NOMO-1 treated with DMSO at 0.1 percent for 48 hours (cell line): ENCODE data around the gene JPH2.

Experiments used
- DNase-seq: peaks from one replicate; lab custom pipeline; 2025; ENCODE audit not compliant: unreplicated experiment; lab: John Stamatoyannopoulos, UW

The JPH2 gene

DNA sequence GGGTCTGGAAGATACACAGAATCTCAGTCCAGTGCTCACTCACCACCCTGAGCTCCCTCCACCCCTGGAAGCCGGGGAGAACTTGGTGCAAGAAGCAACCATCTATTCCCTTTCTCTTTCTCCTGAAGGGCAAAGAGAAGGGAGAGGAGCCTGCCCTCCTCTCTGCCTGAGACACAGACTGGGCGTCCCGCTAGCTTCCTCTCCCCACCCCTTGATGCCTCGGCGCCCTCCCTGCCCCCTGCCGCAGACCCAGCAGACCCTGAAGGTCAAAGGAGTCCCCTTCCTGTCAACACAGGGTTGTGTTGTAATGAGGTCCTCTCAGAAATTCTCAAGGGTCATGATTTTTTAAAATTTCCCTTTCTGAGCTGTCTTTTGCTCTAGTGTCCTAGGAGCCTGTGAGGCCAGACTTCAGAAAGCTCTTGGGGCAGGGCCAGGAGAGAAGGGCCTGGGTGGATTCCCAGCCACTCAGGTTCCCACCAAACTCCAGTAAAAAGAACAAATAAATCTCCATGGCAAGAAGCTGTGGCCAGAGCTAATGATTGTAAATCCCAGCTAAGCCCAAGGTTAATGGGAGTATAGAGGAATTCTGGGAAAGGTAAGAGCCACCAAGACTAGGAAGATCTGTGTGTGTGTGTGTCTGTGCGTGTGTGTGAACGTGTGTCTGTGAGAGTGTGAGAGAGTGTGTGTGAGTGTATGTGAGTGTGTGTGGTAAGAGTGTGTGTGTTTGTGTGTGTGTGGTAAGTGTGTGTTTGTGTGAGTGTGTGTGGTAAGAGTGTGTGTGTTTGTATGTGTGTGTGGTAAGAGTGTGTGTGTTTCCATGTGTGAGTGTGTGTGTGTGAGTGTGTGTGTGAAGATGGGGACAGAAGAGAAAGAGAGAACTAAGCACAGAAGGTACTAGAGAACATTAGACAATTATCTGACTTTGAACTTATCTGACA, 1.1 kb upstream of the JPH2 start:
- DNase-seq: no peak

DNA sequence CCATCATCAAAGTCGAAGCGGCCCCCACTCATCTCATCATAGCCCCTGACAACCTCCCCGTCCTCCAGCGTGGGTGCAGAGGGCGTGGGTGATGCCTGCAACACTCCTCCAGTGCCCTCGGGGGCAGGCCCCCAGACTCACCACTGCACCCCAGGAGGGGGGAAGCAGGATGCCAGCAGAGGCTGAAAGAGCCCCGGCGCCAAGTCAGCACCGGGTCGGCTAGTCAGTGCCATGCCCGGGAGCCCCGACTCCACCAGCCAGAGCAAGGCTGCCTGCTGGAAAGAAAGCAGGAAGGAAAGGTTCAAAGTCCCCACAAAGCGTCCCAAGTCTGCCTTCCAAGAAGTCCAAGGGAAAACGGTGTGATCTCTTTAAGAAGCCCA, 324 bp downstream of the JPH2 start:
- no peak for DNase-seq

DNA sequence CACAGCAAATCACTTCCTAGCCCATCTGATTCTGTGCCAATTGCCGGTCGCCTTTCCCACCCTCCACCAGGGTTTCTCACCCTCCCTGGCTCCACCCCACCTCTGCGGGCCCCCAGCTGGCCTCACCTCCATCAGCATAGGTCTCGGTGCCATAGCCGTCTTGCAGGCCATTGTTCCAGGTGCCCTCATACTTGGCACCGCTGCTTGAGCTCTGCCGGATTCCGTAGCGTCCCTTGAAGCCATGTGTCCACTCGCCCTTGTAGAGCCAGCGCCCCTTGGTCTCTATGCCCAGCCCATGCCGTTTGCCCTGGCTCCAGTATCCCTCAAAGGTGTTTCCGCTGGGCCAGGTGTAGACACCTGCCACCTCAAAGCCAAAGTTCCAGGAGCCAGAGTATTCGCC, 787 bp downstream of the JPH2 start:
- no peak for DNase-seq

DNA sequence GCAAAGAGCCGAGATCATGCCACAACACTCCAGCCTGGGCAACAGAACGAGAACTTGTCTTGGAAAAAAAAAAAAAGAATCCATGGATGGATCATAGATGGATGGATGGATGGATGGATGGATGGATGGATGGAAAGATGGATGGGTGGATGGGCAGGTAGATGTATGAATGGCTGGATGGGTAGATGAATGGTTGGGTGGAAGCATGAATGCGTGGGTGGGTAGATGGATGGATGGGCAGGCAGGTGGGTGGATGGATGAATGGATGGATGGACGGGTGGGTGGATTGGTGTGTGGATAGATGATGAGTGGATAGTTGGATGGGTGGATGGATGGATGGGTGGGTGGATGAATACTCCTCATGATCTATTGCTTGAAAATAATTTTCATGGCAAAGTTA, 1.4 kb downstream of the JPH2 start:
- no peak for DNase-seq

DNA sequence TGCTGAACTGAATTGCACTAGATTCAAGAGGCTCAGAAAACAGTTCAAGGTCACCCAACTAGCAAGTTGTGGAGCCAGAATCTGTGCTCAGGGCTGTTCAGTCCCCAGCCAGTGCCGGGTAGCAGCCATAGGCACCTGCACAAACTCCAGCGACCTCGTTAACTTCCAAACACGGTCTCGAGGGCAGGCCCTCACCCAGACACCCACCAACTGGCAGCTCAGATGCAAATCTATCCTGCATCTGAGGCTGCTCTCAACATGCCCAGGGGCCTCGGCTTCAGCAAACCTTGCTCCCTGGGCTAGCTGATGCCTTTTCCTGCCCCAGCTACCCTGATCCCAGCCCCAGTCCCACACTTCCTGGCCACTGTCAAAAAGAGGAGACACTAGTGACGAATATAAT, 3.7 kb downstream of the JPH2 start:
- DNase-seq: no peak

DNA sequence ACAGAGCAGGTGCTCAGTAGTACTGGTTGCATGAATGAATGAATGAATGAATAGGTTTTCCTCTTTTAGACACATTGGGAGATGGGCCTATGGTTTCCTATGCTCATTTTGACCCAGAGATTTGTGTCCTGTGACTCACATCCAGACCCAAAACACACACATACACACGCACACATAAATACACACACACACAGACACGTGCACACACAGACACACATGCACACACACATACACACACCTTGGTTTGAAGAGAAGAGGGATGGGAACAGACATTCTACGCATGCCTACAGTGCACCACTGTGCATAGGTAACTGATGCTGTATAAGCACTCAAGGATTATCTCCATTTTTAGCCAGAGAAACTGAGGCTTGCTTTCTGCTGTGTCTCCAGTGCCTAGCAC, 4.1 kb downstream of the JPH2 start:
- no peak for DNase-seq

DNA sequence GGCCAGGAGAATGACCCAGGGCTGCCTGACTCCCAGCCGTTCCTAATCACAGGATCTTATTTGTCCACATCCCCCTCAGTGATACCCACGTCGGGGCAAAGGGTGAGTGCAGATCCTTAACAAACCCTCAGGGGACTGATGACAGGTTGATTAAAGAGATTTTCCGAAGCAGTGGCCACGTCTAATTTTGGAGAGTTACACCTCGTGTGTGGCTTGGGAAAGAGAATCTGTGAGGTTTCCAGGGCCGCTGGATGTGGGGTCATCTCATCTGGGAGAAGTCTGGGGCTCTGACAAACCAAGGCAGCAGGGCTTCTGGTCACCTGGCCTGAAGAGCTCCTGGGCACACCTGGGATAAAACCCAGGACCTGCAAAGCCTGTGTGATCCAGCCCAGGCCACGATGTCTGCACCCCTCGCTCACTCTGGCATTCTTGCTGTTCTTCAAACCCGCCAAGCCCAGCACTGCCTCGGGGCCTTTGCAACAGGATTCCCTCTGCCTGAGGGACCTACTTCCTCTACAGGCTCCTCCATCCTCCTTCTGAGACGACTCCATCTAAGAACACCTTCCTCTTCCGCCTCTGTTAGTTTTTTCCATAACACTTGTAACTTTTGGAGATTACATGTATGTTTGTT, 4.7 kb downstream of the JPH2 start:
- DNase-seq: no peak

DNA sequence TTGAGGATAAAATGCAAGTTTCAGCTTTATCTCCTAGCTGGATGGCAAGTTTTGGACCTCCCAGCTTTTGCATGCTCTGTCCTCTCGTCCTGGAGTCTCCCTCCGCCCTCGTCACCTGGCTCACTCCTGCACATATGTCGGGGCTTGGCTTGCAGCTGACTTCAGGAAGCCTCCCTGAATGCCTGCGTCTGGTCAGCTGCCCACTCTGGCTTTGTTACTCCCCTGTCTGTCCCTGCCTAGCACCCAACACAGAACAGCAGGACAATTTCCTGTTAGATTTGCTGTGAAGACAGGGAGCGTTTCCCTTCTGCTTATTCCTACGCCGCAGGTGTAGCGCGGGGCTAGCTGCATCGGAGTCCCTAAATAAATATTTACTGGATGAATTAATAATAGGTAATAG, 5.4 kb downstream of the JPH2 start:
- DNase-seq: no peak

DNA sequence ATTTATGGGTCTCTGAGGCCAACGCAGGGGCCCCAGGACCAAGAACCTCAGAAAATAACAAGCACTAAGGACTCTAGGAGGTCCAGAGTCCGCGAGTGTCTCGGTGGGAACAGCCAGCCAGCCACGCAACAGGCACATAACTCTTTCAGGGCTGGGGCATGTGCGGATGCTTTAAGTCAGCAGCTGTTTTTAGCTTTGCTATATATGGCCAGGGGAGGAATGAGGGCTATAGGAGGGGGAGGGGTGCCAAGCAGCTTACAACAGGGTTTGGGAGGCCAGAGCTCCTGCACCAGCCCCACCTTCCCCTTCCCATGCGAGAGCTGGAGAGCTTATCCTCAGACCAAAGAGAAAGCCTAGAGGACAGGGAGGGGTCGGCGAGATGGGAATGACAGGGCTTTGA, 6.2 kb downstream of the JPH2 start:
- DNase-seq: no peak

DNA sequence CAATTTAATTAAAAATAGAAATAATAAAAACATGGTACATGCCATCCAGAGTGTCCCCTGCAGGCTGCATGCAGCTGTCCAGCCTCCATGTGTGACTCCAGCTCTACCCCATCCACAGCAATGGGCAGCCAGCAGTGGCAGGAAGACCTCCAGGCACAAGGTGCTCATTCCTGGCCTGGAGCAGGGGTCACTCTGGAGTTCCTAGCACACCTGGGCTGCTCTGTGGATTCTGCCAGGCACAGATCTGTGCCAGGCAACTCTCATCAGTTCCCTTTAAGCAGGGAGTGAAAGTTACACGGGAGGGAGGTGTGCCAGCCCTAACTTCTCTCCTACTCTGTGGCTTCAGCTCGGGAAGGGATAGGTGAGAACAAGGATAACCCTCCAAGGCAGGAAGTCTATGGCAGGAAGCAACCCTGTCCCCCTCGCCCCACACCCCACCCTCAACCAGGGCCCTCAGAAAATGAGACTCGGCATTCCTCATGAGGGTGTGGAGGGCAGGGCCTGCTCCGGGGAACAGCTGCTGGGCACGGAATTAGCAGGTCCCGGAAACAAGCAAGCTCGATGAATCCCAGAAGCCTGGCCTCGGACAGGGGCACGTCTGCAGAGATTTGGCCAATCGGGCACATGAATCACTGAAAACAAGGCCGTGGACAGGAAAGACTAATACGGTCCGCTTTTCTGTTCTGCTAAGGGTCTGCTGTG, 10.0 kb downstream of the JPH2 start:
- DNase-seq: no peak

DNA sequence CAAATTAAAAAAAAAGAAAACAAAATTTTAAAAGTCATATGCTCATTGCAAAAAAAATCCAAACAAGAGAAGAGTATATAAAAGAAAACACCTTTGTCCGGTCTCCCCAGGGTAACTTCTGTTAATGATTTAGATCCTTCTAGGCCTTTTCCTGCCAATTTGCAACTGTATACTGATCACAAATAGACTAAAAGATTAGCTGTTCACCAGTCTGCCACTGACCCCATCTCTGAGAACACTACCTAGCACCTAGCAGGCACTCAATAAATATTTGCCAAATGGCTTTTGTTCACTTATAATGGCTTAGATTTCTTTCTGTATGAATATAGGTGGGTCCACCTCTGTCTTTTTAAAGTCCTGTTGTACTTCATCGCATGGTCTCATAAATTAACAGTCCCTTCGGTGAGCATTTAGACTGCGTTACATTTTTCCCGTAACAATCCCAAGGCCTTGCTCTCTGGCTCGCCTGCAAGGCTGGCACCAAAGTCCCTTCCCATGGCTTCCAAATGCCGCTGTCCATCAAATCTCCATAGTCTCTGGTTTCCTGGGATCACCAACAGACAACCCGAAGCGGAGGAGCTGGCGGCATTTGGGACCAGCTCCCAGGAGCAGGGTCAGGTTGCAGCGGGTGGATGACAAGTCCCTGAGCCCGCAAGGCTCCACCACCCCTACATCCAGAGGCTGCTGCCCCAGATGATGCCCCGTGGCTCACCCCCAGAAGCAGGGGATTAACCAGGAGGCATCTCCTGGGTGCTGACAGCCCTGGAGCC, 11.8 kb downstream of the JPH2 start:
- DNase-seq: no peak

DNA sequence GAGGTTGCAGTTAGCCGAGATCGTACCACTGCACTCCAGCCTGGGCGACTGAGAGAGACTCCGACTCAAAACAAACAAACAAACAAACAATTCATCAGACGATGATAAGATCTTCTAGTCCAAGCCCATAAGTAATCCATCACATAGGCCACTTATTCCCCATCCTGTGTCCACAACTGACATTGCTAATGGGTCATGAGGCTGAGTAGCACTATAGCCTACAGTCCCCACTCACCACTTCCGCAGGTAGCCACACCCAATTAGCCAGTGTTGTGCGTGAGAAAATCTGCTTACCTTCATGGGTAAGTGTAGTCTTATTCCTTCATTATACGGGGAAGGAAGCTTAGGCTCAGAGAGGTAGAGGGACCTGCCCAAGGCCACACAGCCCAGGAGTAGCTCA, 13.1 kb downstream of the JPH2 start:
- no peak for DNase-seq

DNA sequence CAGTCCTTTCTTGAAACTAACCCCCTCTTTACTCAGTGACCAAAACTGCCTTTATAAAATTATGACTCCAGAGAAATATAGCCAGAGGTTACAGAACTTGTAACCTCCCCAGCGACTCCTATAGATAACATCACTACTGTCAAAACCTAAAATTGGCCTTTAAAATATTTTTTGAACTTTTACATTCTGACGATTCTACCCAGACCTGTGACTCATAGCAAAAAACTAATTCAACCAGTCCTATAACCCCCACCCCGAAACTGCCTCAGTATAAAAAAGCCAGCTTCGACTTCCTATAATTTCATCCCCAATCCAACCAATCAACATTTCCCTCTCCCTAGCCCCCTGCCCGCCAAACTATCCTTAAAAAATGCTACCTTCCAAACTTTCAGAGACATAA, 13.9 kb downstream of the JPH2 start:
- DNase-seq: no peak

DNA sequence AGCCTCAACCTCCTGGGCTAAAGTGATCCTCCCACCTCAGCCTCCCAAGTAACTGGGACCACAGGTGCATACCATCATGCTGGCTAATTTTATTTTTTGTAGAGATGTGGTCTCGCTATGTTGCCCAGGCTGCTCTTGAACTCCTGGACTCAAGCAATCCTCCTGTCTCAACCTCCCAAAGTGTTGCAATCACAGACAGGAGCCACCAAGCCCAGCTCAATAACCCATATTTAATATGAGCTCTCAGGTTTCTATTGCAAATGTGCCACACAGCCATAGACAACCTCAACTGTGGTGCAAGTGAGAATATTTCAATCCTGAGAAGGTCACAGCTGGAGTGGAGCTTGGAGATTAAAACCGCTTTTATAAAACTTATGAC, 14.4 kb downstream of the JPH2 start:
- no peak for DNase-seq

DNA sequence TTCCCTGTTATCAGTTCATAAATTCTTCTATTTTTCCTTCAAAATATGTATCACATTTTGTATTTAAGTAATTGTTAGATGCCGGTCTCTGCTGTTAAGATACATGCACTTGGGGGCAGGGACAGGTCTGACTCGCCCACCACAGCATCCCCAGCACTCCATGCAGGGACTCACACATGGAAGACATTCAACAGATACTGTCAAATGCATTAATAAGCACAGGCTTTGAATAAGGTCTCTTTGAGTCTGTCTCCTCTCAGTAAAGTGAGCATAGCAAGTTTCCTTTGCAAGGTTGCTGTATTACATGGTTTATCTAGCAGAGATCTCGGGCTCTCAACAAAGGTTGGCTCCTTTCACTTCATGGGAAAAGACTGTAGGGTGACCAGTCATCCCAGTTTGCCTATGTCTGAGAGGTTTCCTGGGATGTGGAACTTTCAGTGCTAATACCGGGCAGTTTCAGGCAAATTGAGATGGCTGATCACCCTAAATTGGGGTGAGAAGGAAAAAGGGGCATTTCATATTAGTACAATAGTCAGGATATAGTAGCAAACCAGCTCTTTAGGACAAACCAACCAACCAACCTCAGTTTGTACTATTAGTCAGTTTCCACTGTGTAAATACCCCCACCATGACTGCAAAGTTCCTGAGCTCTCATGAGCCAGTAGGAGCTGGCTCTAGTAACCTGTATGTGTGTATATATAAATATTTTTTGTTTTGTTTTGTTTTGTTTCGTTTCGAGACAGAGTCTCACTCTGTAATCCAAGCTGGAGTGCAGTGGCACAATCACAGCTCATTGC, 15.0 kb downstream of the JPH2 start:
- DNase-seq: no peak

DNA sequence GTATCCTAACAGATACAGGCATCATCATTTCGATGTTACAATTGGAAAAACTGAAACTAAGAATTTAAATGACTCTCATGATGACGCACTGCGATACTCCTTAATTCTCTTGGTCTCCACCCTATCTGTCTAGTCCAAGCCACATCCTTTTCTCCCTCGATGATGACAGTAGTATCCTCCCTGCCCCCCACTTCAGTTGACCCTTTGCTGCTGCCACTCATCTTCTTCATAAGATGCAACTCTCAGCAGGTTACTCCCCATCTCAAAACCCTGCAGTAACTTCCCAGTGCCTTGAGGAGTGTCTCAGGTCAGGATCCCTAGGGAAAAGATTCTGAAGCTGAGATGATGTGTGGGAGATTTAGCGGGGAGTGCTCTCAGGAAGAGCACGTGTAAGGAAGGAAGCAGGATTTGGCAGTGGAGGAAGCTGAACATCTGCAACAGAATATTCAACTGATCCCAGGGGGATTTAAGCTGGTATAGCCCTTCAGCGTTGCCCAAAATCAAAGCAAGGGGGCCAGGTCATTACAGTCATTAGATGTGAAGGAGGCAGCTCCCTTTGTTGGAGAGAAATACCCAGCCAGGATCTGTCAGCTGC, 16.1 kb downstream of the JPH2 start:
- DNase-seq: no peak

DNA sequence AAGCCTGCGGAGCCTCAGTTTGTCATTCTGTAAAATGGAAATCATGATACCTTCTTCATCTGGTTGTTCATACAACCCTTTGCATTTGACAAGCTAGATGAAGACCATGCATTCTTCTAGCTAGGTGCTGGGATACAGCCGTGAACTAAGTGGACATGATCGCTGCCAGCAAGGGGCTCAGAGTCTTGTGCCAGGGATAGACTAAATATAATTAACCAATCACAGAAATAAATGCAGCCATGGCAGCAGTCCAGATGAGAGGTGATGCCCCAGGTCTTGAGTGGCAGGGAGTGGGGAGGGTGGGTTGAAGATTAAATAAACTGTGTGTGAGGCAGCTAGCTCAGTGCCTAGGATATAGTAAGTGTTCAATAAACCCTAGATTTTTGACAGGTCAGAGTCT, 19.3 kb downstream of the JPH2 start:
- no peak for DNase-seq

DNA sequence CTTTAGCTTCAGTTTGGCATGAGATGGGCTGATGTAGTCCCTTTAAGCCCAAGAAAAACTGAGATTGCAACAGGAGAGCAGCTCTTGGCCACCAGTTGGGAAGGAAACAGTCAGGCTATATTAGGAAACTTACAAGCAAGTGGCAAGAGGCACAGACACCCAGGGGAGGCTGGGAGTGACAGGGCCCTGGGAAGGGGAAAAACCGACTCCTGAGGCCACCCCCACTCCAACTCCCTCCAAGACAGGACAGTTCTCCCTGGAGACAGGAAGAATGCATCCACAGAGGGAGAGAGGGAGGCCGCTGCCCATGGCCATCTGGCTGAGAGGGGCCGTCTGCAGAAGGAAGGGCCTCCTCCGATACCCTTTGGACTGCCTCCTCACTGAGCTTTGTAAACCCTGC, 20.5 kb downstream of the JPH2 start:
- no peak for DNase-seq

DNA sequence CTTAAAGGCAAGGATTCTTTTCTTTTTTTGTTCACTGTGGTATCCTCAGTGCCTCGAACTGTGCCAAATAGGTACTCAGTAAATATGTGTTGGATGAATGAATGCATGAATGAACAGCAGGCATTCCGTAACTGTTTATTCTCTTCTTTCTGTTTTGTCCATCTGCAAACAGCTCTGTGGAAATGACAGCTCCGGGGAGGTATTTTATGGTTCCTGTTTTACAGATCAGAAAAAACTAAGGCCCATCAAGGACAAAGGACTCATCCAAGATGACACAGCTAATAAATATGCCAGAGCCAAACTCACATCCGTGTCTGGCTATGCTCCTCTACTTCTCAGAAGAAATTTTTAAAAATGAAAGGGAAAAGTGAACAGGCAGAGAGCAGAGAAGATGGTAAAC, 21.0 kb downstream of the JPH2 start:
- no peak for DNase-seq

DNA sequence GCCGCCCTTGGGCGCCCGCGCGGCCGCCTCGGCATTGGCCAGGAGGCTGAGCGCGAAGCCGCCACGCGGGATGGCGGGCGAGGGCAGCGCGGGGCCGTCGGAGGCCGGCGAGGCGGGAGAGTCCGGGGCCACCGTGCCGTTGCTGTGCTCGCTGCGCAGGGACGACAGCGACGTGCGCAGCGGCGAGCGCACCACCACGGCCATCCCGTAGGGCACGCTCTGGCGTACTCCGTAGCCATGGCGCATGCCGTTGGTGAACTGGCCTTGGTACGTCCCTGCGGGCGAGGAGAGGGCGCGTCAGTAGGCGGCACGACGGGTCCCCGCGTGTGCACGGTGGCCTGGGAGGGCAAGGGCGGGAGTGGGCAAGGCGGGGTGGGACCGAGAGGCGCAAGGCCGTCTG, 26.9 kb downstream of the JPH2 start:
- no peak for DNase-seq
